HCT116 (cell line): ENCODE data around the gene TRA2A. TPM values are rescaled to one million over a fixed set of nuclear protein-coding genes. Genes with fewer than 3 reads are reported as not detected.

ENCODE experiments used
- ATAC-seq: fragments of 200-7000 bp; cut with Tn5 transposase; 2 replicates; pipeline ENCODE4 v1.9.1; 2020; ENCODE audit warnings: mild to moderate bottlenecking, moderate library complexity
- BruUV-seq: library from RNA; stranded (reverse); fragments of 400-500 nt; replicated peaks from 2 replicates; lab custom pipeline; 2021; lab: Mats Ljungman, UMichigan
- CTCF ChIA-PET: fragments of 300-600 bp; sonication (Branson Sonifier 250); formaldehyde crosslinking; loops from one replicate; lab custom pipeline; 2021; ENCODE audit warnings: antibody characterized with exemption; lab: Charles Lee
- POLR2A ChIA-PET: fragments of 300-600, 350-600 bp; sonication (Branson Sonifier 250); formaldehyde crosslinking; loops from one replicate; lab custom pipeline; 2021; ENCODE audit warnings: antibody characterized with exemption; lab: Charles Lee
- RAD21 ChIA-PET, 2 experiments: fragments of 300-600 bp; sonication (Branson Sonifier 250); formaldehyde crosslinking; loops; one replicate each; lab custom pipeline; 2023; ENCODE audit warnings: low total read pairs in 2 of 2; ENCODE audit not compliant: uncharacterized antibody in 2 of 2, unreplicated experiment in 2 of 2, low non-redundant PET in 1 of 2; lab: Charles Lee
- DNase-seq: peaks from one replicate; pipeline ENCODE4 v3.0.0-alpha.2; 2010; ENCODE audit warnings: low read depth, low spot score
- H2AFZ ChIP-seq: fragments of 200-600 bp; shearing (Covaris generic), sonication (generic); 2 replicates; pipeline ENCODE4 v1.6.1; 2017; ENCODE audit warnings: low read depth, mixed run types, mixed read lengths, antibody characterized with exemption, low read length; ENCODE audit not compliant: poor library complexity, severe bottlenecking
- H3K27ac ChIP-seq: 2 replicates; pipeline ENCODE4 v1.5.1; 2012; ENCODE audit warnings: low read depth, low read length
- H3K27me3 ChIP-seq: fragments of 200-600 bp; sonication (generic); 2 replicates; pipeline ENCODE4 v1.6.1; 2016; ENCODE audit warnings: mixed run types, low read length, mixed read lengths; ENCODE audit not compliant: insufficient read depth
- H3K36me3 ChIP-seq, 2 experiments: fragments of 200-500 bp in 1 of 2; fragments of 200-600 bp in 1 of 2; sonication (Bioruptor generic) in 1 of 2; sonication (generic) in 1 of 2; 2 replicates each; pipeline versions ENCODE4 v1.5.1 to v1.6.1; 2014 to 2016; ENCODE audit warnings: low read length in 2 of 2, inconsistent platforms in 1 of 2, mixed read lengths in 1 of 2, mixed run types in 1 of 2; ENCODE audit not compliant: insufficient read depth in 2 of 2, control insufficient read depth in 1 of 2
- H3K4me1 ChIP-seq, 2 experiments: fragments of 200-600 bp in 1 of 2; sonication (generic) in 1 of 2; 2 replicates each; pipeline versions ENCODE4 v1.5.1 to v1.6.1; 2012 to 2017; ENCODE audit warnings: low read length in 2 of 2, inconsistent platforms in 1 of 2, mild to moderate bottlenecking in 1 of 2, mixed read lengths in 1 of 2, mixed run types in 1 of 2, moderate library complexity in 1 of 2; ENCODE audit not compliant: insufficient read depth in 2 of 2, control insufficient read depth in 1 of 2
- H3K4me2 ChIP-seq: fragments of 200-600 bp; sonication (generic); 2 replicates; pipeline ENCODE4 v1.6.1; 2017; ENCODE audit warnings: mixed run types, low read length, mixed read lengths
- H3K4me3 ChIP-seq, 2 experiments: fragments of 200-600 bp in 1 of 2; sonication (generic) in 1 of 2; replicated peaks in 1 of 2; 2 replicates each; pipeline ENCODE4 v1.5.1; 2011 to 2016; ENCODE audit warnings: low read length in 2 of 2, control low read depth in 1 of 2, low read depth in 1 of 2, mild to moderate bottlenecking in 1 of 2, mixed read lengths in 1 of 2, mixed run types in 1 of 2
- H3K79me2 ChIP-seq: fragments of 200-600 bp; sonication (generic); 2 replicates; pipeline ENCODE4 v1.6.1; 2017; ENCODE audit warnings: mild to moderate bottlenecking, mixed run types, low read length, moderate library complexity, mixed read lengths; ENCODE audit not compliant: insufficient read depth
- H3K9ac ChIP-seq: fragments of 200-600 bp; sonication (generic); 2 replicates; pipeline ENCODE4 v1.6.1; 2016; ENCODE audit warnings: low read length, mixed read lengths
- H3K9me2 ChIP-seq: fragments of 200-600 bp; sonication (generic), shearing (Covaris generic); 2 replicates; pipeline ENCODE4 v1.6.1; 2017; ENCODE audit warnings: mixed run types, mild to moderate bottlenecking, moderate library complexity; ENCODE audit not compliant: insufficient read depth
- H3K9me3 ChIP-seq, 2 experiments: fragments of 200-500 bp in 1 of 2; fragments of 200-600 bp in 1 of 2; sonication (Bioruptor generic) in 1 of 2; sonication (generic) in 1 of 2; 2 replicates each; pipeline ENCODE4 v1.6.1; 2014 to 2017; ENCODE audit warnings: low read length in 2 of 2, mixed read lengths in 2 of 2, inconsistent platforms in 1 of 2, low read depth in 1 of 2, mild to moderate bottlenecking in 1 of 2, mixed run types in 1 of 2, moderate library complexity in 1 of 2; ENCODE audit not compliant: control insufficient read depth in 1 of 2, insufficient read depth in 1 of 2
- H4K20me1 ChIP-seq: fragments of 200-600 bp; sonication (generic), shearing (Covaris generic); 2 replicates; pipeline ENCODE4 v1.6.1; 2017; ENCODE audit warnings: mixed run types, mild to moderate bottlenecking, moderate library complexity; ENCODE audit not compliant: insufficient read depth
- CBX3 ChIP-seq: IDR thresholded peaks from 2 replicates; pipeline ENCODE4 v1.6.1; 2012; ENCODE audit warnings: low read depth
- ELF1 ChIP-seq: IDR thresholded peaks from 2 replicates; pipeline ENCODE4 v1.6.1; 2012; ENCODE audit warnings: low read depth, borderline replicate concordance
- ZNF274 ChIP-seq: fragments of 200-500 bp; sonication (Bioruptor generic); IDR thresholded peaks from 2 replicates; pipeline ENCODE4 v1.6.1; 2014; ENCODE audit warnings: mild to moderate bottlenecking, low read depth, low read length, inconsistent platforms
- intact Hi-C: fragments of 100-400 bp; cut with micrococcal nuclease; formaldehyde crosslinking; loops from 2 replicates; pipeline ENCODE4 v1.10.0; 2022
- total RNA-seq: library from RNA; stranded (reverse); gene quantifications from one replicate; pipeline ENCODE4 v1.2.1, GENCODE V29; 2021; ENCODE audit not compliant: unreplicated experiment
- TF ChIP-seq, protein P1 (sequence below): IDR thresholded peaks from 2 replicates; pipeline ENCODE4 v1.6.1; 2012
- TF ChIP-seq, protein P2 (sequence below): IDR thresholded peaks from 2 replicates; pipeline ENCODE4 v1.6.1; 2012; ENCODE audit warnings: low read depth

Gene TRA2A
- total RNA-seq, 1 experiment from 2014 or later = 122 TPM

DNA sequence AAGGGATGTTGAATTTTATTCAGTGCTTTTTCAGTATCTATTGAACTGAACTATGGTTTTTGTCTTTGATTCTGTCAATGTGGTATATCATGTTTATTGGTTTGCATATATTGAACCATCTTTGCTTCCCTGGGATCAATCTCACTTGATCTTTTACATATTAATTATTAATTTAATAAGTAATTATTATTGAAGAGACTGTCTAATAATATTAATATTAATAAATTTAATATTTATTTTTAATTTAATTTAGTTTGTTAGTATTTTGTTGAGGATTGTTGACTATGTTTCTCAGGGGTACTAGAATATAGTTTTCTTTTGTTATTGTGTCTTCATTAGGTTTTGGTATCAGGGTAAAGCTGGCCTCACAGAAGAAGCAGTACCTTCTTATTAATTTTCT lies 26.5 kb upstream of the TRA2A start:
- BruUV-seq = no TSS peak
- Histone ChIP-seq H3K27ac (no peak overlapping the region), H4K20me1 (no peaks in the 10 kb centered on the region), H3K9me3 (no peaks in the 10 kb centered on the region), H3K4me1 (no peaks in the 10 kb centered on the region), H3K36me3 (no peaks in the 10 kb centered on the region), H3K79me2 (no peaks in the 10 kb centered on the region), H3K27me3 (no peaks in the 10 kb centered on the region), H3K4me3 (no peak overlapping the region), H3K9me2 (no peaks in the 10 kb centered on the region), H3K9ac (no peak overlapping the region), H3K4me2 (no peak overlapping the region), H2AFZ (no peak overlapping the region)
- no peak for ATAC-seq
- ChIA-PET RAD21 (no interaction called here), POLR2A (no interaction called here), CTCF (interaction anchor here (1.8 kb wide), 1 partner anchor 11 kb away, joined by 6 read pairs; no protein-coding TSS in a partner anchor)
- no peak for DNase-seq
- intact Hi-C loops = no loop called here
- TF ChIP-seq, protein P1, sequence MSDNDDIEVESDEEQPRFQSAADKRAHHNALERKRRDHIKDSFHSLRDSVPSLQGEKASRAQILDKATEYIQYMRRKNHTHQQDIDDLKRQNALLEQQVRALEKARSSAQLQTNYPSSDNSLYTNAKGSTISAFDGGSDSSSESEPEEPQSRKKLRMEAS = no peak
- TF ChIP-seq, protein P2, sequence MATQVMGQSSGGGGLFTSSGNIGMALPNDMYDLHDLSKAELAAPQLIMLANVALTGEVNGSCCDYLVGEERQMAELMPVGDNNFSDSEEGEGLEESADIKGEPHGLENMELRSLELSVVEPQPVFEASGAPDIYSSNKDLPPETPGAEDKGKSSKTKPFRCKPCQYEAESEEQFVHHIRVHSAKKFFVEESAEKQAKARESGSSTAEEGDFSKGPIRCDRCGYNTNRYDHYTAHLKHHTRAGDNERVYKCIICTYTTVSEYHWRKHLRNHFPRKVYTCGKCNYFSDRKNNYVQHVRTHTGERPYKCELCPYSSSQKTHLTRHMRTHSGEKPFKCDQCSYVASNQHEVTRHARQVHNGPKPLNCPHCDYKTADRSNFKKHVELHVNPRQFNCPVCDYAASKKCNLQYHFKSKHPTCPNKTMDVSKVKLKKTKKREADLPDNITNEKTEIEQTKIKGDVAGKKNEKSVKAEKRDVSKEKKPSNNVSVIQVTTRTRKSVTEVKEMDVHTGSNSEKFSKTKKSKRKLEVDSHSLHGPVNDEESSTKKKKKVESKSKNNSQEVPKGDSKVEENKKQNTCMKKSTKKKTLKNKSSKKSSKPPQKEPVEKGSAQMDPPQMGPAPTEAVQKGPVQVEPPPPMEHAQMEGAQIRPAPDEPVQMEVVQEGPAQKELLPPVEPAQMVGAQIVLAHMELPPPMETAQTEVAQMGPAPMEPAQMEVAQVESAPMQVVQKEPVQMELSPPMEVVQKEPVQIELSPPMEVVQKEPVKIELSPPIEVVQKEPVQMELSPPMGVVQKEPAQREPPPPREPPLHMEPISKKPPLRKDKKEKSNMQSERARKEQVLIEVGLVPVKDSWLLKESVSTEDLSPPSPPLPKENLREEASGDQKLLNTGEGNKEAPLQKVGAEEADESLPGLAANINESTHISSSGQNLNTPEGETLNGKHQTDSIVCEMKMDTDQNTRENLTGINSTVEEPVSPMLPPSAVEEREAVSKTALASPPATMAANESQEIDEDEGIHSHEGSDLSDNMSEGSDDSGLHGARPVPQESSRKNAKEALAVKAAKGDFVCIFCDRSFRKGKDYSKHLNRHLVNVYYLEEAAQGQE = no peak

DNA sequence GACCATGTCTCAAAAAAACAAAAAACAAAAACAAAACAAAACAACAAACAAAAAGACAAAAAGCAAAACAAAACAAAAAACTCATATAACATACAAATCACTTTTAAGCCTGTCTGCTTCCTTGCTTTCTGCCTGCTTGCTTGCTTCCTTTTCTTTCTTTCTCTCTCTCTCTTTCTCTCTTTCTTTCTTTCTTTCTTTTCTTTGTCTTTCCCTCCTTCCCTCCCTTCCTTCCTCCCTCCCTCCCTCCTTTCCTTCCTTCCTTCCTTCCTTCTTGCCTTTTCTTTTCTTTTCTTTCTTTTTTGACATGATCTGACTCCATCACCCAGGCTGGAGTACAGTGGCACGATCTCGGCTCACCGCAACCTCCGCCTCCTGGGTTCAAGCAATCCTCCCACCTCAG lies 15.9 kb upstream of the TRA2A start:
- ChIA-PET CTCF (interaction anchor here (1.4 to 1.6 kb wide), 10 partner anchors 10 to 288 kb away, joined by 3 to 27 read pairs (median 6); partner anchors contain the start of gene STK31), RAD21 (interaction anchor here in 1 of 2 experiments (0.7 kb wide), 1 partner anchor 164 kb away, joined by 3 read pairs; no protein-coding TSS in a partner anchor), POLR2A (no interaction called here)
- H3K79me2 ChIP-seq = no peaks in the 10 kb centered on the region
- no peak overlapping the region for H2AFZ ChIP-seq
- H3K4me2 ChIP-seq = no peak overlapping the region
- H3K9ac ChIP-seq = no peak overlapping the region
- H3K27me3 ChIP-seq = no peaks in the 10 kb centered on the region
- H3K4me1 ChIP-seq = peaks cover 4 to 7% of the 10 kb centered on the region in 2 experiments; a peak in 3 of 4 replicates
- DNase-seq (no peak), ATAC-seq (no peak)
- no peaks in the 10 kb centered on the region for H4K20me1 ChIP-seq
- no TSS peak for BruUV-seq
- intact Hi-C loops = loop anchor here (1.0 to 10.0 kb wide), 7 partner anchors 23 to 443 kb away; partner anchors contain the start of gene KLHL7
- no peaks in the 10 kb centered on the region for H3K36me3 ChIP-seq
- H3K9me2 ChIP-seq = no peaks in the 10 kb centered on the region
- TF ChIP-seq, protein P2 = no peak
- TF ChIP-seq ELF1 (no peak), ZNF274 (no peak), CBX3 (no peak)
- H3K27ac ChIP-seq = no peak overlapping the region
- H3K4me3 ChIP-seq = no peak overlapping the region
- no peaks in the 10 kb centered on the region for H3K9me3 ChIP-seq
